OCI-LY1 (cell line): ENCODE data around the gene AFAP1.

Source experiments
- CTCF ChIP-seq: fragments of 200-600 bp; sonication (generic), shearing (Covaris generic); IDR thresholded peaks from 2 replicates; pipeline ENCODE4 v1.5.1; 2017; ENCODE audit warnings: mild to moderate bottlenecking, antibody characterized with exemption, low read length, moderate library complexity, mixed read lengths
- EZH2 ChIP-seq: fragments of 200-600 bp; sonication (generic), shearing (Covaris generic); IDR thresholded peaks from 2 replicates; pipeline ENCODE4 v1.8.0; 2017; ENCODE audit warnings: borderline replicate concordance, mixed run types, mild to moderate bottlenecking, antibody characterized with exemption, low read length, moderate library complexity, mixed read lengths

DNA sequence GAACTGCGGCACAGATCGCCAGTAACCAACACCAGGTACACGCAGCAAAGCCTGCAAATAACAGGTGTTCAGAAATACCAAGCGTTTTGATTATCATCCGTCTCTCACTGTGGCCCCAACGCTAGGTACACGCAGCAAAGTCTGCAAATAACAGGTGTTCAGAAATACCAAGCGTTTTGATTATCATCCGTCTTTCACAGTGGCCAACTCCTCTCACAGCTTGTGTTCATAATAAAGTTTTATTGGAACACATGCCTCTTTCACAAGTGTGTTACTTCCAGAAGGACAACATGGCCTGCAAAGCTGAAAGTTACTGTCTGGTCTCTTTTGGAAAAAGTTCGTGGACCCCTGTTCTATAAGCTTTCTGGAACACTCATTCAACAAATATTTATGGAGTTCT is 153.1 kb downstream of the AFAP1 start:
- TF ChIP-seq EZH2 (no peak), CTCF (no peak)
